HG03442 (cell line): ENCODE results near the gene TNFRSF25.
"Not testable (repeated sequence)": the region's sequence is repeated elsewhere in the genome, so short reads cannot be mapped to it uniquely, and the experiment has no call there.

Experiments used
- ATAC-seq: cut with Tn5 transposase; IDR thresholded peaks from one replicate; pipeline ENCODE4 v1.9.1; 2021; ENCODE audit warnings: mild to moderate bottlenecking, moderate library complexity; ENCODE audit not compliant: unreplicated experiment

Gene TNFRSF25

GRCh38 chr1:6437012-6437700 is 28.8 kb downstream of the TNFRSF25 start:
- ATAC-seq: not testable (repeated sequence)

- not testable (repeated sequence) for ATAC-seq
Observed at GRCh38 chr1:6436277-6436676, 29.7 kb downstream of the TNFRSF25 start.

GRCh38 chr1:6435547-6435946 is 30.4 kb downstream of the TNFRSF25 start:
- ATAC-seq: no peak

GRCh38 chr1:6435129-6435528 is 30.8 kb downstream of the TNFRSF25 start:
- ATAC-seq: no peak

GRCh38 chr1:6434186-6434585 is 31.8 kb downstream of the TNFRSF25 start:
- no peak for ATAC-seq

GRCh38 chr1:6431645-6432579 is 34.1 kb downstream of the TNFRSF25 start:
- ATAC-seq: not testable (repeated sequence)

- not testable (repeated sequence) for ATAC-seq
Observed at GRCh38 chr1:6429660-6430411, 36.1 kb downstream of the TNFRSF25 start.

GRCh38 chr1:6428453-6428852 is 37.5 kb downstream of the TNFRSF25 start:
- not testable (repeated sequence) for ATAC-seq

GRCh38 chr1:6427441-6428390 is 38.3 kb downstream of the TNFRSF25 start:
- no peak for ATAC-seq

GRCh38 chr1:6426972-6427350 is 39.0 kb downstream of the TNFRSF25 start:
- no peak for ATAC-seq

GRCh38 chr1:6426277-6426971 is 39.5 kb downstream of the TNFRSF25 start:
- no peak for ATAC-seq

- no peak for ATAC-seq
Observed at GRCh38 chr1:6425658-6426057, 40.3 kb downstream of the TNFRSF25 start.

GRCh38 chr1:6424619-6425593 is 41.1 kb downstream of the TNFRSF25 start, which contains the start of gene ESPN:
Gene ESPN, plus strand, starts transcription at chr1:6424776. Its CDS starts 180 bp downstream, at chr1:6424956.
- ATAC-seq: no peak

- ATAC-seq: no peak
Observed at GRCh38 chr1:6424000-6424565, 41.9 kb downstream of the TNFRSF25 start.

- ATAC-seq: no peak
Observed at GRCh38 chr1:6423321-6423999, 42.5 kb downstream of the TNFRSF25 start.

GRCh38 chr1:6421266-6421665 is 44.7 kb downstream of the TNFRSF25 start:
- no peak for ATAC-seq

- no peak for ATAC-seq
Observed at GRCh38 chr1:6420454-6421042, 45.4 kb downstream of the TNFRSF25 start.
